HEK293 (cell line): ENCODE results near the gene INPP1.

ENCODE experiments used
- CTCF ChIA-PET: fragments of 350-600 bp; formaldehyde crosslinking; extraction: SDS; loops from one replicate; lab custom pipeline; 2021; ENCODE audit warnings: antibody characterized with exemption; lab: Yijun Ruan, JAX
- POLR2A ChIA-PET: fragments of 300-600 bp; formaldehyde crosslinking; extraction: SDS; loops from one replicate; lab custom pipeline; 2020; ENCODE audit warnings: antibody characterized with exemption, inconsistent platforms; lab: Yijun Ruan, JAX
- H3K27ac ChIP-seq: fragments of 200-500 bp; sonication (Bioruptor generic); 2 replicates; pipeline ENCODE4 v1.5.1; 2014; ENCODE audit warnings: low read depth, low read length, control low read depth, inconsistent platforms; ENCODE audit errors: extremely low read depth
- H3K36me3 ChIP-seq, 2 experiments: fragments of 200-500 bp in 1 of 2; sonication (Bioruptor generic) in 1 of 2; 1 replicate in 1 of 2; 2 replicates in 1 of 2; pipeline ENCODE4 v1.5.1; 2014 to 2017; ENCODE audit warnings: inconsistent platforms in 2 of 2, low read length in 2 of 2; ENCODE audit not compliant: control insufficient read depth in 2 of 2, insufficient read depth in 1 of 2
- H3K4me1 ChIP-seq: fragments of 200-500 bp; sonication (Bioruptor generic); 2 replicates; pipeline ENCODE4 v1.5.1; 2014; ENCODE audit warnings: mild to moderate bottlenecking, low read length, inconsistent platforms; ENCODE audit not compliant: control insufficient read depth, insufficient read depth
- H3K4me3 ChIP-seq: 2 replicates; pipeline ENCODE4 v1.5.1; 2011; ENCODE audit warnings: low read depth, mild to moderate bottlenecking, control low read depth, low read length, moderate library complexity
- H3K9me3 ChIP-seq: fragments of 200-500 bp; sonication (Bioruptor generic); 2 replicates; pipeline ENCODE4 v1.5.1; 2014; ENCODE audit warnings: low read depth, low read length, inconsistent platforms; ENCODE audit not compliant: control insufficient read depth, insufficient read depth
- KLF17 ChIP-seq: fragments of 450-650 bp; formaldehyde crosslinking; IDR thresholded peaks from 2 replicates; pipeline ENCODE4 v1.5.1; 2016; ENCODE audit warnings: missing biosample characterization, missing genetic modification characterization
- SCRT2 ChIP-seq: fragments of 450-650 bp; formaldehyde crosslinking; IDR thresholded peaks from 2 replicates; pipeline ENCODE4 v1.5.1; 2016; ENCODE audit warnings: missing biosample characterization, missing genetic modification characterization
- YY2 ChIP-seq: fragments of 450-650 bp; formaldehyde crosslinking; IDR thresholded peaks from 2 replicates; pipeline ENCODE4 v1.5.1; 2016; ENCODE audit warnings: missing biosample characterization, missing genetic modification characterization
- ZBTB20 ChIP-seq: fragments of 450-650 bp; formaldehyde crosslinking; IDR thresholded peaks from 2 replicates; pipeline ENCODE4 v1.5.1; 2016; ENCODE audit warnings: missing biosample characterization, missing genetic modification characterization
- ZNF24 ChIP-seq: fragments of 450-650 bp; formaldehyde crosslinking; IDR thresholded peaks from 2 replicates; pipeline ENCODE4 v1.5.1; 2016; ENCODE audit warnings: missing biosample characterization, missing genetic modification characterization
- ZNF426 ChIP-seq: fragments of 450-650 bp; formaldehyde crosslinking; IDR thresholded peaks from 2 replicates; pipeline ENCODE4 v1.5.1; 2017; ENCODE audit warnings: missing biosample characterization, missing genetic modification characterization, mild to moderate bottlenecking, inconsistent platforms, moderate library complexity
- ZNF510 ChIP-seq: fragments of 450-650 bp; formaldehyde crosslinking; IDR thresholded peaks from 2 replicates; pipeline ENCODE4 v1.5.1; 2018; ENCODE audit warnings: mild to moderate bottlenecking, missing genetic modification characterization, missing biosample characterization; ENCODE audit not compliant: insufficient replicate concordance
- ZXDB ChIP-seq: fragments of 450-650 bp; formaldehyde crosslinking; IDR thresholded peaks from 2 replicates; pipeline ENCODE4 v1.5.1; 2016; ENCODE audit warnings: missing biosample characterization, missing genetic modification characterization
- TF ChIP-seq, protein P1 (sequence below): fragments of 450-650 bp; formaldehyde crosslinking; IDR thresholded peaks from 2 replicates; pipeline ENCODE4 v1.5.1; 2017; ENCODE audit warnings: missing biosample characterization, missing genetic modification characterization
- TF ChIP-seq, protein P2 (sequence below): fragments of 450-650 bp; formaldehyde crosslinking; IDR thresholded peaks from 2 replicates; pipeline ENCODE4 v1.5.1; 2016; ENCODE audit warnings: missing biosample characterization, missing genetic modification characterization
- TF ChIP-seq, protein P3 (sequence below): fragments of 450-650 bp; formaldehyde crosslinking; IDR thresholded peaks from 2 replicates; pipeline ENCODE4 v1.5.1; 2016; ENCODE audit warnings: missing biosample characterization, missing genetic modification characterization, borderline replicate concordance

Gene INPP1

DNA sequence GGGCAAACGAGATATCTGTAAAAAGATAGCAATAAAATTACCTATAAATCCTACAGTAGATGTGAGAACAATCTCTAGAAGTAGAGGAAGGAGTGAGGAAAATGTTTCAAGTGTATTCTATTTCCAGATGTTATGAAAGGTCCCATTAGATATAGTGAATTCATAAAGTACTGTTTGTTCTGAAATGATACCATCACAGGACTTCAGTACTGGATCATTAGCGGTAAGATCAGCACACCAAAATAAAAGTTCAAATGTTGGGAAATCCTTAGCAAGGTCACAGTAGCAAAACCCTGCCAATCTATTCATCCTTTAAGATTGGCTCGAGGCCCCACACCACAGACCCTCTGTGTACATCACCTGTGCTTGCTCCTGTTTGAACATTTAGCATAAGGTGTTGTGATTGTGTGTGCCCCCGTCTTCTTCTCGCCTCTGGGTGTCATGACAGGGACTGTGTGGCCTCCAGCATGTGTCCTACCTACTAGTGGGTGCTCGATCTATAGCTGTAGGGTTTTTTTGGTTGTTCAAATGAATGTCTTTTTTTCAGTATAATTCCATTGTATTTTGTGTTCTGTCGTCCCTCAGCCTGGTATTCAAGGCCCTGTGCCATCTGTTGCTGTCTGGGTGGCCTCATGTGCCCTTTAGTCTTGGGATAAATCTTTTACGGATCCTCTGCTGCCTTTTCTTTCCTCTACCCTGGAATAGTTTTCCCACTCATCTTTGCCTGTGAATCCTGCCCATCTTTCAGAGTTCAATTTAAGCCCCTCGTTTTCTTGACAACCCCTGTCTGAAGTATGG, 73.9 kb downstream of the INPP1 start:
- Histone ChIP-seq H3K4me3 (no peak overlapping the region), H3K4me1 (peaks cover 5% of the 10 kb centered on the region), H3K36me3 (no peaks in the 10 kb centered on the region), H3K9me3 (no peaks in the 10 kb centered on the region), H3K27ac (no peak overlapping the region)
- POLR2A ChIA-PET, result no interaction called here
- 0 out of 2 replicates have a peak, but pooled peaks have one; percentile 10 for TF ChIP-seq SCRT2 (tag by site-specific recombination)
- TF ChIP-seq ZNF510, result no peak
- CTCF ChIA-PET, result interaction anchor here (0.5 to 0.6 kb wide), 3 partner anchors 95 to 668 kb away, joined by 3 to 4 read pairs (median 3); no protein-coding TSS in a partner anchor

- Histone ChIP-seq H3K4me1 (peaks cover 5% of the 10 kb centered on the region), H3K9me3 (no peaks in the 10 kb centered on the region), H3K27ac (no peak overlapping the region), H3K4me3 (no peak overlapping the region), H3K36me3 (no peaks in the 10 kb centered on the region)
- no peak for TF ChIP-seq ZBTB20 (tag by site-specific recombination)
- no peak for TF ChIP-seq ZNF24 (tag by site-specific recombination)
- TF ChIP-seq YY2, result no peak
- TF ChIP-seq ZNF426 (tag by site-specific recombination), result no peak
- ChIA-PET POLR2A (no interaction called here), CTCF (interaction anchor here (0.7 kb wide), 1 partner anchor 50 kb away, joined by 3 read pairs; no protein-coding TSS in a partner anchor)
Measured at GRCh38 chr2:190418727-190419126, 75.3 kb downstream of the INPP1 start.

GRCh38 chr2:190420801-190421200, 77.4 kb downstream of the INPP1 start:
- H3K9me3 ChIP-seq, result no peaks in the 10 kb centered on the region
- TF ChIP-seq KLF17 (tag by site-specific recombination) (no peak), ZXDB (tag by site-specific recombination) (no peak)
- TF ChIP-seq, protein P1, sequence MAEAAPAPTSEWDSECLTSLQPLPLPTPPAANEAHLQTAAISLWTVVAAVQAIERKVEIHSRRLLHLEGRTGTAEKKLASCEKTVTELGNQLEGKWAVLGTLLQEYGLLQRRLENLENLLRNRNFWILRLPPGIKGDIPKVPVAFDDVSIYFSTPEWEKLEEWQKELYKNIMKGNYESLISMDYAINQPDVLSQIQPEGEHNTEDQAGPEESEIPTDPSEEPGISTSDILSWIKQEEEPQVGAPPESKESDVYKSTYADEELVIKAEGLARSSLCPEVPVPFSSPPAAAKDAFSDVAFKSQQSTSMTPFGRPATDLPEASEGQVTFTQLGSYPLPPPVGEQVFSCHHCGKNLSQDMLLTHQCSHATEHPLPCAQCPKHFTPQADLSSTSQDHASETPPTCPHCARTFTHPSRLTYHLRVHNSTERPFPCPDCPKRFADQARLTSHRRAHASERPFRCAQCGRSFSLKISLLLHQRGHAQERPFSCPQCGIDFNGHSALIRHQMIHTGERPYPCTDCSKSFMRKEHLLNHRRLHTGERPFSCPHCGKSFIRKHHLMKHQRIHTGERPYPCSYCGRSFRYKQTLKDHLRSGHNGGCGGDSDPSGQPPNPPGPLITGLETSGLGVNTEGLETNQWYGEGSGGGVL, result no peak
- TF ChIP-seq, protein P2, sequence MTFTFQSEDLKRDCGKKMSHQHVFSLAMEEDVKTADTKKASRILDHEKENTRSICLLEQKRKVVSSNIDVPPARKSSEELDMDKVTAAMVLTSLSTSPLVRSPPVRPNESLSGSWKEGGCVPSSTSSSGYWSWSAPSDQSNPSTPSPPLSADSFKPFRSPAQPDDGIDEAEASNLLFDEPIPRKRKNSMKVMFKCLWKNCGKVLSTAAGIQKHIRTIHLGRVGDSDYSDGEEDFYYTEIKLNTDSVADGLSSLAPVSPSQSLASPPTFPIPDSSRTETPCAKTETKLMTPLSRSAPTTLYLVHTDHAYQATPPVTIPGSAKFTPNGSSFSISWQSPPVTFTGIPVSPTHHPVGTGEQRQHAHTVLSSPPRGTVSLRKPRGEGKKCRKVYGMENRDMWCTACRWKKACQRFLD, result no peak
- TF ChIP-seq, protein P3, sequence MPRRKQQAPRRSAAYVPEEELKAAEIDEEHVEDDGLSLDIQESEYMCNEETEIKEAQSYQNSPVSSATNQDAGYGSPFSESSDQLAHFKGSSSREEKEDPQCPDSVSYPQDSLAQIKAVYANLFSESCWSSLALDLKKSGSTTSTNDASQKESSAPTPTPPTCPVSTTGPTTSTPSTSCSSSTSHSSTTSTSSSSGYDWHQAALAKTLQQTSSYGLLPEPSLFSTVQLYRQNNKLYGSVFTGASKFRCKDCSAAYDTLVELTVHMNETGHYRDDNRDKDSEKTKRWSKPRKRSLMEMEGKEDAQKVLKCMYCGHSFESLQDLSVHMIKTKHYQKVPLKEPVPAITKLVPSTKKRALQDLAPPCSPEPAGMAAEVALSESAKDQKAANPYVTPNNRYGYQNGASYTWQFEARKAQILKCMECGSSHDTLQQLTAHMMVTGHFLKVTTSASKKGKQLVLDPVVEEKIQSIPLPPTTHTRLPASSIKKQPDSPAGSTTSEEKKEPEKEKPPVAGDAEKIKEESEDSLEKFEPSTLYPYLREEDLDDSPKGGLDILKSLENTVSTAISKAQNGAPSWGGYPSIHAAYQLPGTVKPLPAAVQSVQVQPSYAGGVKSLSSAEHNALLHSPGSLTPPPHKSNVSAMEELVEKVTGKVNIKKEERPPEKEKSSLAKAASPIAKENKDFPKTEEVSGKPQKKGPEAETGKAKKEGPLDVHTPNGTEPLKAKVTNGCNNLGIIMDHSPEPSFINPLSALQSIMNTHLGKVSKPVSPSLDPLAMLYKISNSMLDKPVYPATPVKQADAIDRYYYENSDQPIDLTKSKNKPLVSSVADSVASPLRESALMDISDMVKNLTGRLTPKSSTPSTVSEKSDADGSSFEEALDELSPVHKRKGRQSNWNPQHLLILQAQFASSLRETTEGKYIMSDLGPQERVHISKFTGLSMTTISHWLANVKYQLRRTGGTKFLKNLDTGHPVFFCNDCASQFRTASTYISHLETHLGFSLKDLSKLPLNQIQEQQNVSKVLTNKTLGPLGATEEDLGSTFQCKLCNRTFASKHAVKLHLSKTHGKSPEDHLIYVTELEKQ, result no peak
- TF ChIP-seq, all 188 proteins: peak for 0
- Histone ChIP-seq H3K4me1 (peaks cover 5% of the 10 kb centered on the region), H3K27ac (no peak overlapping the region), H3K36me3 (no peaks in the 10 kb centered on the region), H3K4me3 (no peak overlapping the region)
- ChIA-PET POLR2A (no interaction called here), CTCF (no interaction called here)
